HEK293T (cell line): ENCODE results near the gene FNDC1.

Experiments
- CTCF ChIA-PET: fragments of 350-600 bp; formaldehyde crosslinking; extraction: SDS; loops from one replicate; lab custom pipeline; 2021; ENCODE audit warnings: antibody characterized with exemption, inconsistent platforms; lab: Yijun Ruan, JAX
- POLR2A ChIA-PET: fragments of 350-600 bp; formaldehyde crosslinking; extraction: SDS; loops from one replicate; lab custom pipeline; 2020; ENCODE audit warnings: antibody characterized with exemption, inconsistent platforms; lab: Yijun Ruan, JAX
- DNase-seq: peaks from one replicate; pipeline ENCODE4 v3.0.0; 2012; ENCODE audit warnings: mixed read lengths; ENCODE audit errors: extremely low spot score
- ARNT ChIP-seq: fragments of 450-650 bp; IDR thresholded peaks from 2 replicates; pipeline ENCODE4 v1.6.1; 2017; ENCODE audit warnings: mild to moderate bottlenecking
- BHLHE40 ChIP-seq: fragments of 450-650 bp; IDR thresholded peaks from 2 replicates; pipeline ENCODE4 v1.6.1; 2016; ENCODE audit warnings: mild to moderate bottlenecking, moderate library complexity, borderline replicate concordance
- CTBP1 ChIP-seq: fragments of 450-650 bp; IDR thresholded peaks from 2 replicates; pipeline ENCODE4 v1.6.1; 2016; ENCODE audit warnings: borderline replicate concordance
- ELF4 ChIP-seq: fragments of 450-650 bp; IDR thresholded peaks from 2 replicates; pipeline ENCODE4 v1.6.1; 2017; ENCODE audit warnings: antibody characterized with exemption
- FOXA1 ChIP-seq: fragments of 450-650 bp; IDR thresholded peaks from 2 replicates; pipeline ENCODE4 v1.6.1; 2016; ENCODE audit warnings: mild to moderate bottlenecking
- FOXK2 ChIP-seq: fragments of 450-650 bp; IDR thresholded peaks from 2 replicates; pipeline ENCODE4 v1.6.1; 2016; ENCODE audit warnings: mild to moderate bottlenecking
- FOXM1 ChIP-seq: fragments of 450-650 bp; IDR thresholded peaks from 2 replicates; pipeline ENCODE4 v1.6.1; 2017; ENCODE audit warnings: mild to moderate bottlenecking, borderline replicate concordance
- HDGF ChIP-seq: fragments of 450-650 bp; IDR thresholded peaks from 2 replicates; pipeline ENCODE4 v1.6.1; 2017; ENCODE audit warnings: antibody characterized with exemption, borderline replicate concordance
- L3MBTL2 ChIP-seq: fragments of 450-650 bp; conservative IDR thresholded peaks from 2 replicates; pipeline ENCODE4 v1.6.1; 2016; ENCODE audit warnings: mild to moderate bottlenecking
- LEF1 ChIP-seq: fragments of 450-650 bp; IDR thresholded peaks from 2 replicates; pipeline ENCODE4 v1.6.1; 2017; ENCODE audit warnings: mild to moderate bottlenecking, borderline replicate concordance
- NFRKB ChIP-seq: fragments of 450-650 bp; IDR thresholded peaks from 2 replicates; pipeline ENCODE4 v1.6.1; 2016; ENCODE audit warnings: mild to moderate bottlenecking, moderate library complexity
- SP1 ChIP-seq: fragments of 450-650 bp; IDR thresholded peaks from 2 replicates; pipeline ENCODE4 v1.6.1; 2017
- SUZ12 ChIP-seq: fragments of 450-650 bp; IDR thresholded peaks from 2 replicates; pipeline ENCODE4 v1.6.1; 2016; ENCODE audit warnings: mild to moderate bottlenecking
- TARDBP ChIP-seq: fragments of 450-650 bp; IDR thresholded peaks from 2 replicates; pipeline ENCODE4 v1.6.1; 2016
- ZNF384 ChIP-seq: fragments of 450-650 bp; IDR thresholded peaks from 2 replicates; pipeline ENCODE4 v1.6.1; 2016
- TF ChIP-seq, protein P1 (sequence below): fragments of 450-650 bp; IDR thresholded peaks from 2 replicates; pipeline ENCODE4 v1.6.1; 2016

The FNDC1 gene

DNA sequence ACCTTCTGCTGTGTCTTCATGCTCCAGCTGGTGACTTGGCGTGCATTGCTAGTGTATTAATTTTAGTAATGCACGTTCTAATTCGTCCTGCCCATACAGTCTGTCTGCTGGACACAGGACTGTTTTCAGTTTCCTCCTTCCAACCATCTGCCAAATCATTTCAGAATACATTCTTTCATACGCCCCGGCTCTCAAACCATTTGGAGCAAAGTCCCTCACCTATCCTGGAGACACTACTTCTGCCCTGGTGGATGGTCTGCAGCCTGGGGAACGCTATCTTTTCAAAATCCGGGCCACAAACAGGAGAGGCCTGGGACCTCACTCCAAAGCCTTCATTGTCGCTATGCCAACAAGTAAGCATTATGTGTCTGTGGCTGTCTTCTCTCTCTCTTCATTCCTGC is 60.5 kb downstream of the FNDC1 start:
- no peak for DNase-seq
- POLR2A ChIA-PET: no interaction called here
- TF ChIP-seq FOXM1 (no peak), FOXK2 (no peak), L3MBTL2 (no peak), LEF1 (no peak), NFRKB (no peak), HDGF (no peak), ELF4 (no peak), ZNF384 (no peak)
- CTCF ChIA-PET: interaction anchor here (0.6 to 1.0 kb wide), 2 partner anchors 18 to 23 kb away, joined by 3 to 4 read pairs; no protein-coding TSS in a partner anchor

GRCh38 chr6:159232106-159232645 is 63.0 kb downstream of the FNDC1 start:
- POLR2A ChIA-PET: no interaction called here
- TF ChIP-seq L3MBTL2 (no peak), HDGF (no peak), BHLHE40 (no peak), TARDBP (no peak), FOXM1 (no peak), ARNT (no peak), SUZ12 (no peak), CTBP1 (no peak), SP1 (no peak), FOXK2 (no peak), ZNF384 (no peak), NFRKB (no peak)
- TF ChIP-seq, protein P1, sequence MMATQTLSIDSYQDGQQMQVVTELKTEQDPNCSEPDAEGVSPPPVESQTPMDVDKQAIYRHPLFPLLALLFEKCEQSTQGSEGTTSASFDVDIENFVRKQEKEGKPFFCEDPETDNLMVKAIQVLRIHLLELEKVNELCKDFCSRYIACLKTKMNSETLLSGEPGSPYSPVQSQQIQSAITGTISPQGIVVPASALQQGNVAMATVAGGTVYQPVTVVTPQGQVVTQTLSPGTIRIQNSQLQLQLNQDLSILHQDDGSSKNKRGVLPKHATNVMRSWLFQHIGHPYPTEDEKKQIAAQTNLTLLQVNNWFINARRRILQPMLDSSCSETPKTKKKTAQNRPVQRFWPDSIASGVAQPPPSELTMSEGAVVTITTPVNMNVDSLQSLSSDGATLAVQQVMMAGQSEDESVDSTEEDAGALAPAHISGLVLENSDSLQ: no peak
- CTCF ChIA-PET: no interaction called here
- no peak for DNase-seq

- DNase-seq: no peak
- TF ChIP-seq NFRKB (no peak), ZNF384 (no peak), L3MBTL2 (no peak), FOXK2 (no peak), FOXM1 (no peak), ARNT (no peak), SUZ12 (no peak), CTBP1 (no peak), LEF1 (no peak), FOXA1 (no peak), SP1 (no peak), ELF4 (no peak), HDGF (no peak), TARDBP (no peak), BHLHE40 (no peak)
- TF ChIP-seq, protein P1: no peak
- CTCF ChIA-PET: interaction anchor here (0.5 kb wide), 1 partner anchor 400 kb away, joined by 3 read pairs; no protein-coding TSS in a partner anchor
- POLR2A ChIA-PET: no interaction called here
Measured at GRCh38 chr6:159232751-159233150, 63.6 kb downstream of the FNDC1 start.

GRCh38 chr6:159233365-159234101 is 64.3 kb downstream of the FNDC1 start:
- POLR2A ChIA-PET: no interaction called here
- CTCF ChIA-PET: interaction anchor here (0.5 kb wide), 1 partner anchor 399 kb away, joined by 3 read pairs; no protein-coding TSS in a partner anchor
- no peak for DNase-seq
- TF ChIP-seq BHLHE40: no peak
- no peak for TF ChIP-seq LEF1
- no peak for TF ChIP-seq FOXK2
- TF ChIP-seq ZNF384: no peak

- no peak for TF ChIP-seq ELF4
- TF ChIP-seq ARNT: no peak
- no peak for TF ChIP-seq FOXK2
- no peak for TF ChIP-seq FOXM1
- no peak for TF ChIP-seq FOXA1
- no peak for TF ChIP-seq NFRKB
- POLR2A ChIA-PET: no interaction called here
- CTCF ChIA-PET: no interaction called here
- DNase-seq: no peak
Measured at GRCh38 chr6:159234102-159234553, 64.9 kb downstream of the FNDC1 start.

DNA sequence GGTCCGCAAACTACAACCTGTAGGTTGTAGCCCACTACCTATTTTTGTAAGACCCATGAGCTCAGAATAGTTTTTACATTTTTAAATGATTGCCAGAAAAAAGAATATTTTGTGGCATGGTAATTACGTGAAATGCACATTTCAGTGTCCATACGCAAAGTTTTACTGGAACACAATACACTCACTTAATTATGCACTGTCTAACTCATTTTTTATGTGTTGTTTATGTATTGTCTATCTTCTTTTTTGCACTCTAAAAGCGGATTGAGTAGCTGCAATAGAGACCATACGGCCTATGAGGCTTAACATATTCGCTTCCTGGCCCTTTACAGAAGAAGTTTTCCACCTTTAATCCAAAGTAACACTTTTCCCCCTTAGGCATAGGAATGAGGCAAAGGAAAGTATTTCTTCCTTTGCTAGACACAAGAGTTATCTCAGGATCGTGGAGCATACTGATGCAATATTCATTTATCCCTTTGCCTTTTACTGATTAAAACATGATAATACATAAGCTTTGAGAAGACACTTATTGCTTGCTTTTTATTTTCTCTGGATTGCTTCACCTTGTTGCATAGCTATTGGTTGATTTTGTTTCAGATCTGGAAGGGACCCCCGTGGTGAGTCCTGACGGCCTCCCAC is 69.8 kb downstream of the FNDC1 start:
- ChIA-PET POLR2A (no interaction called here), CTCF (interaction anchor here (2.8 kb wide), 1 partner anchor 14 kb away, joined by 10 read pairs; no protein-coding TSS in a partner anchor)
- TF ChIP-seq NFRKB: no peak
- TF ChIP-seq CTBP1: no peak
- no peak for TF ChIP-seq L3MBTL2
- TF ChIP-seq LEF1: no peak
- DNase-seq: no peak
